ENCODE results near the gene CSTF2T. TPM values are rescaled to one million over a fixed set of nuclear protein-coding genes. Genes with fewer than 3 reads are reported as not detected.
"Not testable (repeated sequence)": the region's sequence is repeated elsewhere in the genome, so short reads cannot be mapped to it uniquely, and the experiment has no call there.

CSTF2T gene
- total RNA-seq, 1 donor from 2014 or later, result 21.1 TPM

DNA sequence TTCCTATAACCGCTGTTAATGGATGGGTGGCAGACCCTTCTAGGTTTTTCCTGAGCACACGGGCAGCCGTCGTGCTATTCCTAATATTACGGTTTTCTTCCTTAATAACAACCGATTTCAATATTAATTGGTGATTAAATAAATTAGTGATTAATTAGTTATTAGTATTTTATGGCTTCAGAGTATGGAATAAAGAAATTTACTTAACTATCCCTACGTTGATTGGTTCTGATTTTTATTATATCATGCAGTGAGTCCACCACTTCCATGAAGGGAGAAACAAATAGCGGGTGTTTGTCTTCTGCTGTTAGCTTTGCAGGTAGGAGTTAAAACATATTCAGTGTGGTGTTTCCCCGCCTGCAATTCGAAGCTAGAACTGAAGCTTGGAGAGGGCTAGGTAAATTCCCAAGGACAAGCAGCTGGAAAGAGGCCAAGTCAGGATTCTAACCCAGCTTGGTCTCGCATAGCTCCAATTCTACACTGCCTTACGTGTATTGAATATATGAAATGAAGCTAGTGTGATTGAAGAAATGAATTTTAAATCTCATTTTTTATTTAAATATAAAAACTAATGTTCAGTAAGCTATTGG is 928 bp upstream of the CSTF2T start:
- peak; percentile 23 for ATAC-seq (ENCODE audit: poor library complexity)
- intact Hi-C loops (cut with DNase I), result no loop called here
- DNase-seq, result no peak

DNA sequence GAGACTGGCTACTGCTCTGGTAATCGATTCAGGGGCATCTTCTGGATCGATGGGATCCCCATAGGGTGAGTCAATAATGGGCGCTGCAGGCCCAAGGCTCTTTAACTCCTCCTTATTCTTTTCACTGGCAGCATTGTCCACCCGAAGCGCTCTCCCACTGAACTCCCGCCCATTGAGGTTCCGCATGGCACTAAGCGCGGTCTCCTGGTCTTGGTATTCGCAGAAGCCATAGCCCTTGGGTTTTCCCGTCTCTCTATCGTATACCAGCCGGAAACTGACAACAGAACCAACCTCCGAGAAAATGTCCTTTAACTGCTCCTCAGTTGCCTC is 285 bp downstream of the CSTF2T start:
- intact Hi-C loops (cut with DNase I), result no loop called here
- peak; percentile 43 for DNase-seq

DNA sequence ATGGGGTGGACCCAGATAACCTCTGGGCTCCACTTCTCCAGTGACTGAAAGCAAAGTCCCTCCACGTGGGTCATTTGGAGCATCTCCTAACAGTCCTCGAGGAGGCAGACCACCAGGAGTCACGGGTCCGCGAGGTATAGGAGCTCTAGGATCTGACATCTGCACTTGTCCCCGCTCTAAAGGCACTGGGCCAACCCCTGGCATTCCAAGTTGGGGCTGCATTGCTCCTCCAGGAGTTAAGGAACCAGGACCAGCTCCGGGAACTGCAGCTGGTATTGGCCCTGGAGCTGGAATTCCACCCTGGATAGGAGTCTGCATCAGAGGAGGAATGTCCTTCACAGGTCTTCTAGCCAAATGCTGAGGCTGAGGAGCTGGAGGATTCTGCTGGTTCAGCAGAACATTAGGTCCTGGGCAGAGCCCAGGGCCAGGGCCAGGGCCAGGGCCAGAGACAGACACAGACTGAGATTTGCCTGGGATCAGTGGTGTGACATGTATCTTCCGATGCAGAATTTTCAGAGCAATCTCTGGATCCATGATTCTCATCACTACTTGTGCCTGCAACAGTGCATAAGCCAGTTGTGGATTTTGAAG is 827 bp downstream of the CSTF2T start:
- intact Hi-C loops (cut with DNase I), result no loop called here
- peak; percentile 42 for DNase-seq
- ATAC-seq (ENCODE audit: poor library complexity), result no peak

More for the DNA sequence above, 285 bp downstream of the CSTF2T start:
- peak; percentile 47 for ATAC-seq (ENCODE audit: poor library complexity)

GRCh38 chr10:51696251-51696650 is 3.1 kb downstream of the CSTF2T start:
- intact Hi-C loops (cut with DNase I), result no loop called here
- ATAC-seq (ENCODE audit: poor library complexity), result no peak
- no peak for DNase-seq

- intact Hi-C loops (cut with DNase I), result no loop called here
- DNase-seq, result no peak
- ATAC-seq (ENCODE audit: poor library complexity), result no peak
Measured at GRCh38 chr10:51694086-51694768, 5.2 kb downstream of the CSTF2T start.

GRCh38 chr10:51691135-51691534 is 8.3 kb downstream of the CSTF2T start:
- ATAC-seq (ENCODE audit: poor library complexity), result peak; percentile 38
- DNase-seq, result no peak
- intact Hi-C loops (cut with DNase I), result no loop called here

DNA sequence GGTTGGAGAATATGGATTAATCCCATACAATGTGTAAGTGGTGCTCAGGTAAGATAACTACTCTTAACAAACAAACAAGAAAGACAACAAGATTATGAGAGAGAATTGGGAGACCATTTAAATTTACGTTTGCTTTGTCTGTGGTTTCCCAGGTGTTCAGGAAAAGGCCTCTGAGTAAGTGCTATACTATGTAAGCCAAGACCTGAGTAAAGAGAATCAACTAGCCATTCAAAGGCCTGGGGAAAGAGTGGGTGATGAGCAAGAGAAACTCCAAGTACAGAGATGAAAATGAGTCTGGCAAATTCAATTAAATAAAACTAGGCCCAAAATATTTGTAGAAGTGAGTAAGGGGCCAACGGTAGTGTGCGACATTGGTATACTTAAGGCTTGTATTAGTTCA is 9.9 kb downstream of the CSTF2T start:
- no peak for DNase-seq
- intact Hi-C loops (cut with DNase I), result no loop called here
- ATAC-seq (ENCODE audit: poor library complexity), result no peak

GRCh38 chr10:51688826-51689225 is 10.6 kb downstream of the CSTF2T start:
- intact Hi-C loops (cut with DNase I); ATAC-seq (ENCODE audit: poor library complexity); DNase-seq: not testable (repeated sequence)

DNA sequence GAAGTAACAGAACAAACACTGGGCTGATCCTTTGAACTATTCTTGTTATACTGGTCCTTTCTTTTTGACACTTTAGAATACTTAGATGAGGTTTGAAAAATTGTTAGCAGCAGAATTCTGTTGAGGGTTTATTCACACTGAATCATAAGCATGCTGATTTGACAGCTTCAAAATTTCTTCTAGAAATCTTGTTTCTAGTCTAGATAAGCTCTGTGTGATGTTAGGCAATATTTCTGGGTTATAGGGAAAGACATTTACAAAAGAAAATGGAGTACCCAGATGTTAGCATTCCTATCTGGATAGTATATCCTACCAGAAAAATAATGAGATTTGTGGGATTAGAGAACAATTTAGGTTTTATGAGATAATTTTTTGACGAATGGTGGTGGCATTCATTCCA is 12.1 kb downstream of the CSTF2T start:
- intact Hi-C loops (cut with DNase I), result no loop called here
- no peak for ATAC-seq (ENCODE audit: poor library complexity)

DNA sequence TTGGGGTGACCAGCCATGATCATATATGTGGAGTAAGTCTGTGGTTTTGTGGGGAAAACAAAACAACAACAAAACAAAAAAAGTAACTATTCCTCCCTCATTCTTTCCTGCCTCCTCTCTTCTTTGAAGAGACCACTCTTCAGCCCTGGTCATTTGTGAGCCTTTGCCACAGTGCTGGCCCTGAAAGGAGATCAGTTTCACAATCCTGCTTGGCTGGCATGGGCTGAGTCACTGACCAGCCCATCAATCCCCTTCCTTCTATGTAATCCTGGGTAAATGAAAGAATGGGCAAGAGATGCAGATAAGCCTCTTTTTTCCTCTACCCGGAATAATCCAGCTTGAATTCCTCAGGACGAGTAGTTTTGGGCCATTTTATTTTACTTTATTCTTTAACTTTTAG is 13.6 kb downstream of the CSTF2T start:
- intact Hi-C loops (cut with DNase I), result no loop called here
- DNase-seq, result no peak
- ATAC-seq (ENCODE audit: poor library complexity), result no peak

More for the DNA sequence above, 12.1 kb downstream of the CSTF2T start:
- DNase-seq, result no peak

DNA sequence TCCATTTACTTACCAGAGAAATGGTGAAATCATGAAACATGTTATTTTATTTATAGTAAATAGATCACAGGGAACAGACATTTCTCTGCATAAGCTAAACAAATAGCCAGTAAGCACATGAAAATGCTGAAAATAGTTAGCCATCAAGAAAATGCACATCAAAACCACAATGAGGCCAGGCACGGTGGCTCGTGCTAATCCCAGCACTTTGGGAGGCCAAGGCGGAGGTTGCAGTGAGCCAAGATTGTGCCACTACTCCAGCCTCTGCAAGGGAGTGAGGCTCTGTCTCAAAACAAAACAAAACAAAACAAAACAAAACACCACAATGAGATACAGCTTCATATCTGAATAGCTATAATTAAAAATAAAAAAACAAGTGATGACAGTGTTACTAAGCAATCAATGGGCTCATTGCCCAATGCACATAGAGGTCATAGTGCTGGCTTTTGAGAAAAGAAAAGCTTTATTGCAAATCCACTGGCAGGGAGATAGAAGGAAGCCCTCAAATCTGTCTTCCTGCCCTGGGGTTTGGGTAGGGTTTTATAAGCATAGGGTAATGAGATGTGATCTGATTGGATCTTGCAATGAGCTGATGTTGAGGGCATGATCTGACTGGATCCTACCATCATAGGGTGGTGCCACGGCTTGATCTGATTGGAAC is 16.2 kb downstream of the CSTF2T start:
- DNase-seq (no peak), ATAC-seq (ENCODE audit: poor library complexity) (peak; percentile 78)
- intact Hi-C loops (cut with DNase I), result no loop called here

DNA sequence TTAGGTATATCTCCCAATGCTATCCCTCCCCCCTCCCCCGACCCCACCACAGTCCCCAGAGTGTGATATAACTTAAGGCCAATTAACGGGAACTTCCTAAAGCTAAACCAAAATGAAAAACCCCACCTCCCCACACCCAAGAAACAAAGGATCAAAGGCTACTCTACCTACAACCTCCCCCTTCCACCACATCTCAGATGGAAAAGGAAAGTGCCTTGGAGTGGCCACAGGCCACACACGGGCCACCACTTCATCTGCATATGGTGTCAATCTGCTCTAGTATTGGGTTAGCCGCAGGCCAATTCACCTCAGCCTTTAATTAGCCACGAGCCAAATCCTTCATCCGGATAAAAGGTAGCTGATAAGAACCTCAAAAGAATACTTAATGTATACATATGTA is 19.6 kb downstream of the CSTF2T start:
- no peak for ATAC-seq (ENCODE audit: poor library complexity)
- no peak for DNase-seq
- intact Hi-C loops (cut with DNase I), result no loop called here

DNA sequence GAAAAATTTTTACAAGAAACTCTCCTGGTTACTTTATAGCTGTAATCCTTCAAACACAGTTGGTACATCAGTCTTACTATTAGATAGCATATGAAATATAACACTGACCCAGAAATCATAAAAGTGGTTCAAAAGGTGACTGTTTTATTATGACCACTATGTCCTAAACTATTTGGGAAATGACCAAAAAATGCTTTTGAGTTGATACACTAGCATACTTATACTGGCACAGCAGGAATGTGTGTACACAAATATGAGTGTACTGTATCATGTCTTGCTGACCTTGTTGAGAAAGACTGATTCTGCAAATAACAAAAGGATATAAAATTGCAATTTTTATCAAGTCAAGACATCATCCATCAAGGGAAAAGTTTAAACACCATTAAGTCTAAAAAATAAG is 24.3 kb downstream of the CSTF2T start:
- DNase-seq (no peak), ATAC-seq (ENCODE audit: poor library complexity) (no peak)
- intact Hi-C loops (cut with DNase I), result no loop called here

DNA sequence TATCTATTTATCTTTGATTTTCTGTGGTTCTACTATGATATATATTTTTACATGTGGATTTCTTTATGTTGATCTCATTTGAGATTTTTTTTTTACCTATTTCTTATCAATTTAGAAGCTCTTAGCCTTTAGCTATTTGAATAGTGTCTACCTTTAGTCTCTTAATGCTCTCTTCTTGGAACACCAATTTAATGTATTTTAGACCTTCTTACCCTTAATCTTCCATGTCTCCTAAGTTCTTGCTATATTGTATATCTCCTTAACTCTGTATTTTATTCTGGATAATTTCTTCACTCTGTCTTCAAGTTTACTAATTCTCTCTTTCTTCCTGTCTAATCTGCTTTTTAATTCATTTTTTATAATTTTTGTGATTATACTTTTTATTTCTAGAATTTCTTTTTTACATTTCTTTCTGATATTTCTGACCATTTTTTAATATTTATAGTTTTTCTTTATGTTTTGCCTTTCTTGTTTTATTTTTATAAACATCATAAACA is 27.3 kb downstream of the CSTF2T start:
- no peak for DNase-seq
- no peak for ATAC-seq (ENCODE audit: poor library complexity)
- intact Hi-C loops (cut with DNase I), result no loop called here

- intact Hi-C loops (cut with DNase I), result no loop called here
- DNase-seq (no peak), ATAC-seq (ENCODE audit: poor library complexity) (no peak)
Measured at GRCh38 chr10:51669041-51669440, 30.4 kb downstream of the CSTF2T start.

DNA sequence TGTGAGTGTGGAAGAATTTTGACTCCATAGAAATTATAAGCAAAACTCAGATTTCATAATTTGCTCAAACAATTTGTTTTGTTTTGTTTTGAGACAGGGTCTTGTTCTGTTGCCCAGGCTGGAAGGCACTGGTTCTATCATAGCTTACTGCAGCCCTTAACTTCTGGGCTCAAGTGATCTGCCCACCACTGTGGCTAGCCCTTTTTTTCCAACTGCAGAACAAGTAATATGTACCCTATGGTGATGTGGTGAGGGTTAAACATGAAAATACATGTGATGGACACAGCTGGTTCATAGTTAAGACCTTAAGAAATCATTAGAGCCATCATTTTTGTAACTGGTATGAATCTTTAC is 31.1 kb downstream of the CSTF2T start:
- DNase-seq (no peak), ATAC-seq (ENCODE audit: poor library complexity) (no peak)
- intact Hi-C loops (cut with DNase I), result no loop called here

GRCh38 chr10:51667678-51668335 is 31.6 kb downstream of the CSTF2T start:
- intact Hi-C loops (cut with DNase I), result no loop called here
- DNase-seq, result no peak
- ATAC-seq (ENCODE audit: poor library complexity), result peak; percentile 51

GRCh38 chr10:51666456-51666855 is 32.9 kb downstream of the CSTF2T start:
- intact Hi-C loops (cut with DNase I), result no loop called here
- DNase-seq (no peak), ATAC-seq (ENCODE audit: poor library complexity) (no peak)

DNA sequence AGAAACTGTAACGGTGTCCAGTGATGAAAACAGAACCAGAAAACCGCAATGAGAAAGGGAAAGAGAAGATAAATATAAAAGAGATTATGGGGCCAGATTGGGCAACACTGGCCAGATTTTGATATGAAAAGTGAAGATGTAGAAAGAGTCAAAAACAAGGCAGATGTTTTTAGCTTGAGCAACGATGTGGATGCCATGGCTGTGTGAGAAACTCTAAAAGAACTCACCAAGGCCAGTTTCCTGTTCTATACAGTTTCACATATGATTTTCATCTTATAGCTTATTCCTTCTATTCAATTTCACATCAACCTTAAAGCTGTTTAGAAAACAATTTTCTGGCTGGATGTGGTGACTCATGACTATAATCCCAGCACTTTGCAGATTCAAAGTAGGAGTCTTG is 36.3 kb downstream of the CSTF2T start:
- no peak for ATAC-seq (ENCODE audit: poor library complexity)
- DNase-seq, result no peak
- intact Hi-C loops (cut with DNase I), result no loop called here
